A549 (cell line): ENCODE results near the gene NRN1L. TPM values are rescaled to one million over a fixed set of nuclear protein-coding genes. Genes with fewer than 3 reads are reported as not detected.
"Not testable (repeated sequence)": the region's sequence is repeated elsewhere in the genome, so short reads cannot be mapped to it uniquely, and the experiment has no call there.

Experiments
- ATAC-seq, 2 experiments: fragments of 200-7000 bp in 1 of 2; fragments of >200 bp in 1 of 2; cut with Nextera tagmentation in 1 of 2; cut with Tn5 transposase in 1 of 2; 3 replicates each; pipeline versions ENCODE4 v1.8.0 to v1.9.1; 2018 to 2020; ENCODE audit warnings: mild to moderate bottlenecking in 1 of 2, moderate library complexity in 1 of 2
- CTCF ChIA-PET: fragments of 300-600 bp; sonication (Branson Sonifier 250); formaldehyde crosslinking; extraction: SDS; loops from one replicate; lab custom pipeline; 2021; ENCODE audit warnings: antibody characterized with exemption, inconsistent platforms; lab: Yijun Ruan, JAX
- POLR2A ChIA-PET: fragments of 350-600 bp; formaldehyde crosslinking; extraction: SDS; loops from one replicate; lab custom pipeline; 2021; ENCODE audit warnings: antibody characterized with exemption, inconsistent platforms; lab: Yijun Ruan, JAX
- DNase-seq, 2 experiments: peaks; one replicate each; pipeline versions ENCODE4 v3.0.0 to v3.0.0-alpha.2; 2011 to 2016; ENCODE audit warnings: low read depth in 1 of 2, low spot score in 1 of 2
- FAIRE-seq: peaks from 2 replicates; lab custom pipeline; 2011; peaks lifted over from hg19 to GRCh38; lab: Jason Lieb, UNC
- H3K27ac ChIP-seq, 2 experiments: fragments of >200 bp; sonication (Bioruptor Twin); formaldehyde crosslinking; 3 replicates each; pipeline ENCODE4 v1.5.1; 2016 to 2017
- H3K4me1 ChIP-seq: fragments of >200 bp; sonication (Bioruptor Twin); formaldehyde crosslinking; 3 replicates; pipeline ENCODE4 v1.6.1; 2016
- H3K4me2 ChIP-seq: fragments of >200 bp; sonication (Bioruptor Twin); formaldehyde crosslinking; 3 replicates; pipeline ENCODE4 v1.6.1; 2016
- H3K4me3 ChIP-seq: fragments of >200 bp; sonication (Bioruptor Twin); formaldehyde crosslinking; 3 replicates; pipeline ENCODE4 v1.5.1; 2016
- H3K9me3 ChIP-seq: fragments of >200 bp; sonication (Bioruptor Twin); formaldehyde crosslinking; 3 replicates; pipeline ENCODE4 v1.6.1; 2016
- BHLHE40 ChIP-seq: IDR thresholded peaks from 2 replicates; pipeline ENCODE4 v1.6.1; 2012; ENCODE audit warnings: low read depth, low read length, inconsistent platforms
- CEBPB ChIP-seq, 2 experiments: fragments of >200 bp in 1 of 2; sonication (Bioruptor Twin) in 1 of 2; formaldehyde crosslinking in 1 of 2; IDR thresholded peaks; 2 replicates each; pipeline ENCODE4 v1.6.1; 2012 to 2016
- EHMT2 ChIP-seq: fragments of 200-600 bp; sonication (generic); IDR thresholded peaks from 2 replicates; pipeline ENCODE4 v1.6.1; 2016; ENCODE audit warnings: antibody characterized with exemption, low read depth, mild to moderate bottlenecking, moderate library complexity
- EP300 ChIP-seq, 2 experiments: fragments of >200 bp; sonication (Bioruptor Twin); formaldehyde crosslinking; IDR thresholded peaks; 2 replicates in 1 of 2; 3 replicates in 1 of 2; pipeline ENCODE4 v1.6.1; 2016 to 2017
- ESRRA ChIP-seq: fragments of 150-350 bp; IDR thresholded peaks from 2 replicates; pipeline ENCODE4 v1.6.1; 2014; ENCODE audit warnings: mild to moderate bottlenecking, low read length, borderline replicate concordance
- FOSB ChIP-seq: fragments of 250-450 bp; sonication (Bioruptor Pico); IDR thresholded peaks from 2 replicates; pipeline ENCODE4 v1.5.0; 2020; ENCODE audit warnings: mild to moderate bottlenecking, moderate library complexity
- FOSL2 ChIP-seq, 2 experiments: fragments of 450-650 bp in 1 of 2; fragments of >200 bp in 1 of 2; sonication (Bioruptor Twin) in 1 of 2; formaldehyde crosslinking; IDR thresholded peaks; 2 replicates each; pipeline versions ENCODE4 v1.5.0 to v1.6.1; 2016 to 2020; ENCODE audit warnings: mild to moderate bottlenecking in 1 of 2, moderate library complexity in 1 of 2
- GATA3 ChIP-seq: IDR thresholded peaks from 2 replicates; pipeline ENCODE4 v1.6.1; 2012; ENCODE audit warnings: borderline replicate concordance
- HOXB5 ChIP-seq: fragments of 250-450 bp; sonication (Bioruptor Pico); IDR thresholded peaks from 2 replicates; pipeline ENCODE4 v1.5.0; 2020; ENCODE audit warnings: mild to moderate bottlenecking, moderate library complexity
- KDM5A ChIP-seq: fragments of 200-600 bp; sonication (generic); IDR thresholded peaks from 2 replicates; pipeline ENCODE4 v1.6.1; 2016; ENCODE audit warnings: antibody characterized with exemption, mild to moderate bottlenecking
- MAZ ChIP-seq: fragments of 150-350 bp; IDR thresholded peaks from 2 replicates; pipeline ENCODE4 v1.6.1; 2014; ENCODE audit warnings: antibody characterized with exemption, low read depth, low read length, borderline replicate concordance
- NFE2L2 ChIP-seq: fragments of 150-350 bp; conservative IDR thresholded peaks from 2 replicates; pipeline ENCODE4 v1.6.1; 2014; ENCODE audit warnings: low read length
- NPAS2 ChIP-seq: fragments of 250-450 bp; sonication (Bioruptor Pico); IDR thresholded peaks from 2 replicates; pipeline ENCODE4 v1.8.0; 2022; ENCODE audit warnings: mild to moderate bottlenecking, moderate library complexity, borderline replicate concordance
- RAD21 ChIP-seq, 2 experiments: fragments of >200 bp in 1 of 2; sonication (Bioruptor Twin) in 1 of 2; formaldehyde crosslinking in 1 of 2; IDR thresholded peaks in 1 of 2; conservative IDR thresholded peaks in 1 of 2; 2 replicates in 1 of 2; 3 replicates in 1 of 2; pipeline ENCODE4 v1.6.1; 2012 to 2018; ENCODE audit warnings: inconsistent platforms in 1 of 2
- RNF2 ChIP-seq: fragments of 200-600 bp; sonication (generic); IDR thresholded peaks from 2 replicates; pipeline ENCODE4 v1.6.1; 2016; ENCODE audit warnings: low read depth, mild to moderate bottlenecking, antibody characterized with exemption, moderate library complexity, borderline replicate concordance
- SREBF2 ChIP-seq: fragments of 450-650 bp; IDR thresholded peaks from 2 replicates; pipeline ENCODE4 v1.6.1; 2014; ENCODE audit warnings: mild to moderate bottlenecking, moderate library complexity
- TP53 ChIP-seq: fragments of 250-450 bp; sonication (Bioruptor Pico); IDR thresholded peaks from 2 replicates; pipeline ENCODE4 v1.5.0; 2021; ENCODE audit warnings: mild to moderate bottlenecking, moderate library complexity
- ZNF302 ChIP-seq: fragments of 250-450 bp; sonication (Bioruptor Pico); IDR thresholded peaks from 2 replicates; pipeline ENCODE4 v1.9.0; 2021; ENCODE audit warnings: inconsistent platforms, mild to moderate bottlenecking, moderate library complexity
- ZSCAN20 ChIP-seq: fragments of 250-450 bp; sonication (Bioruptor Pico); IDR thresholded peaks from 2 replicates; pipeline ENCODE4 v1.8.0; 2022; ENCODE audit warnings: mild to moderate bottlenecking, moderate library complexity
- WGBS: methylation state at CpG from one replicate; pipeline ENCODE4 v1.1.6; 2017; ENCODE audit errors: missing lambda C conversion rate; 5-methylcytosine and 5-hydroxymethylcytosine counted together
- polyA plus RNA-seq, 4 experiments: library from polyadenylated mRNA; depleted of rRNA in 3 of 4; stranded (reverse); fragments of >200 nt; fragmentation: RNase III in 1 of 4; extraction: RNeasy Plus Mini Kit Qiagen cat#74134 plus additional on column Dnase treatment in 1 of 4; gene quantifications; 2 replicates in 3 of 4; 3 replicates in 1 of 4; pipeline ENCODE4 v1.2.3, GENCODE V29; 2011 to 2017
- TF ChIP-seq, protein P1 (sequence below): IDR thresholded peaks from 2 replicates; pipeline ENCODE4 v1.6.1; 2012; ENCODE audit warnings: low read depth, borderline replicate concordance
- TF ChIP-seq, protein P2 (sequence below): fragments of >200 bp; sonication (Bioruptor Twin); formaldehyde crosslinking; IDR thresholded peaks from 2 replicates; pipeline ENCODE4 v1.6.1; 2016
- TF ChIP-seq, protein P3 (sequence below): fragments of >200 bp; sonication (Bioruptor Twin); formaldehyde crosslinking; IDR thresholded peaks from 3 replicates; pipeline ENCODE4 v1.6.1; 2016
- TF ChIP-seq, protein P4 (sequence below): fragments of 200-600 bp; sonication (generic); IDR thresholded peaks from 2 replicates; pipeline ENCODE4 v1.6.1; 2016; ENCODE audit warnings: antibody characterized with exemption, mild to moderate bottlenecking, moderate library complexity
- TF ChIP-seq, protein P5 (sequence below): fragments of 450-650 bp; IDR thresholded peaks from 2 replicates; pipeline ENCODE4 v1.6.1; 2014; ENCODE audit warnings: antibody characterized with exemption

The NRN1L gene
- polyA plus RNA-seq, 2 of the 4 experiments (the other 2 are of a cell fraction) = 0.22 TPM; not detected in 1

DNA sequence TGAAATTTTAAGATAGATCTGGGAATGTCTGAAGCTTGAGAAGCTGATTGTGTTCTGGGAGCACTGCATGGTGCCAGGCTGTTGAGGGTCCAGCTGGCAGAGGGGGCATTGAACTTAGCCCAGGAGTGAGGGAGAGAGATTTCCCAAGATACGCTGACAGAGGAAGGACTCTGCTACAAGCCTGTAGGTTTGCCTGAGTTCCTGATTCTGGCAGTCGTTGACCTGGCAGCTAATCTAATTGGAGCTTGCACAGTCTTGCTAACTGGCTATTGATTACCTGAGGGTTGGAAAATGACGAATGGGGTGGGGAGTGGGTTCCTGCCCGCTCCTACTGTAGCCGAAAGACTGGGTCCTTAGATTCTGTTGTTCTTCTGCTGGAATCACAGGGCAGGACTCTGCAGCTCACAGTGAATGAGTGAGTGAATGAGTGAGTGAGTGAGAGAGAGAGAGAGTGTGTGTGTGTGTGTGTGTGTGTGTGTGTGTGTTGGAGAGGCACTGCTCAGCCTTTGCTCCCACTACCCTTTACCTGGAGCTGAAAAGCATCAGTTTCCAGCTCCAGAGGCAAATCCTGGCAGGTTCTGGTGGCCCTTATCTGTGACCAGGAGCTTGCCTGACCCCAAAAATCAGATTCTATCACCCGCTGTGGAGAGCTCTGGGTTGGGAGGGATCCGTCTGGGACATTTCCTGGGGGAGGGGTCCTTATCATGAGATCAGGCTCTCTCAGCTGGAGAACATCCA, 30.2 kb downstream of the NRN1L start:
- FAIRE-seq = no peak
- no peak for ATAC-seq
- no peak overlapping the region for H3K27ac ChIP-seq
- peaks cover 16% of the 10 kb centered on the region for H3K4me1 ChIP-seq
- no peak for DNase-seq
- H3K4me2 ChIP-seq = no peak overlapping the region
- WGBS = 83% methylated on average over 7 of the region's 7 CpGs
- ChIA-PET POLR2A (interaction anchor here (0.6 kb wide), 1 partner anchor 21 kb away, joined by 3 read pairs; no protein-coding TSS in a partner anchor), CTCF (interaction anchor here (0.6 to 8.7 kb wide), 8 partner anchors 10 to 394 kb away, joined by 3 to 49 read pairs (median 8); no protein-coding TSS in a partner anchor)
- no peak for TF ChIP-seq TP53 (CRISPR knock-in tag)
- TF ChIP-seq HOXB5 = no peak
- TF ChIP-seq MAZ = no peak
- no peak for TF ChIP-seq NPAS2 (CRISPR knock-in tag)
- TF ChIP-seq ZSCAN20 (CRISPR knock-in tag) = no peak
- TF ChIP-seq, protein P1, sequence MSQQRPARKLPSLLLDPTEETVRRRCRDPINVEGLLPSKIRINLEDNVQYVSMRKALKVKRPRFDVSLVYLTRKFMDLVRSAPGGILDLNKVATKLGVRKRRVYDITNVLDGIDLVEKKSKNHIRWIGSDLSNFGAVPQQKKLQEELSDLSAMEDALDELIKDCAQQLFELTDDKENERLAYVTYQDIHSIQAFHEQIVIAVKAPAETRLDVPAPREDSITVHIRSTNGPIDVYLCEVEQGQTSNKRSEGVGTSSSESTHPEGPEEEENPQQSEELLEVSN = no peak
- TF ChIP-seq, protein P2, sequence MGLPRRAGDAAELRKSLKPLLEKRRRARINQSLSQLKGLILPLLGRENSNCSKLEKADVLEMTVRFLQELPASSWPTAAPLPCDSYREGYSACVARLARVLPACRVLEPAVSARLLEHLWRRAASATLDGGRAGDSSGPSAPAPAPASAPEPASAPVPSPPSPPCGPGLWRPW = no peak
- TF ChIP-seq RAD21 (conservative IDR thresholded peaks at IDR 0.05 in 1 of 2, IDR thresholded peaks at IDR 0.05 in 1 of 2) = no peak
- TF ChIP-seq ZNF302 (CRISPR knock-in tag) = no peak
- TF ChIP-seq, protein P3, sequence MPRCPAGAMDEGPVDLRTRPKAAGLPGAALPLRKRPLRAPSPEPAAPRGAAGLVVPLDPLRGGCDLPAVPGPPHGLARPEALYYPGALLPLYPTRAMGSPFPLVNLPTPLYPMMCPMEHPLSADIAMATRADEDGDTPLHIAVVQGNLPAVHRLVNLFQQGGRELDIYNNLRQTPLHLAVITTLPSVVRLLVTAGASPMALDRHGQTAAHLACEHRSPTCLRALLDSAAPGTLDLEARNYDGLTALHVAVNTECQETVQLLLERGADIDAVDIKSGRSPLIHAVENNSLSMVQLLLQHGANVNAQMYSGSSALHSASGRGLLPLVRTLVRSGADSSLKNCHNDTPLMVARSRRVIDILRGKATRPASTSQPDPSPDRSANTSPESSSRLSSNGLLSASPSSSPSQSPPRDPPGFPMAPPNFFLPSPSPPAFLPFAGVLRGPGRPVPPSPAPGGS = no peak
- no peaks in the 10 kb centered on the region for H3K9me3 ChIP-seq
- H3K4me3 ChIP-seq = no peak overlapping the region

DNA sequence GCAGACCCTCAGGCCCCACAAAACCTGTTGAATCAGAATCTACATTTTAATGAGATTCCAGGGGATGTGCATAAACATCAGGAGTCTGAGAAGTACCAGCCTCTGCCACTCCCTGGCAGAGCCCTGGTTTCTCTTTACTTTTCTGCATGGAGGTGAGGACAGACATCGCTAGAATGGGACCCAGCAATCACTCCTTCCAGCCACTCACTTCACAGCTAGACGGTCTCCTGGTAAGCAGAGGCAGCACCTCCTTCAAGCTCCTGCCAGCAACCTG, 30.7 kb downstream of the NRN1L start:
- not testable (repeated sequence) for ATAC-seq, H3K4me2 ChIP-seq, H3K4me3 ChIP-seq, H3K9me3 ChIP-seq, FAIRE-seq, DNase-seq, H3K27ac ChIP-seq
- H3K4me1 ChIP-seq = peaks cover 16% of the 10 kb centered on the region
- ChIA-PET CTCF (interaction anchor here (0.6 to 8.7 kb wide), 6 partner anchors 9 to 394 kb away, joined by 3 to 49 read pairs (median 8); no protein-coding TSS in a partner anchor), POLR2A (interaction anchor here (0.6 kb wide), 1 partner anchor 20 kb away, joined by 3 read pairs; no protein-coding TSS in a partner anchor)
- WGBS = 92% methylated on average over 2 of the region's 2 CpGs

DNA sequence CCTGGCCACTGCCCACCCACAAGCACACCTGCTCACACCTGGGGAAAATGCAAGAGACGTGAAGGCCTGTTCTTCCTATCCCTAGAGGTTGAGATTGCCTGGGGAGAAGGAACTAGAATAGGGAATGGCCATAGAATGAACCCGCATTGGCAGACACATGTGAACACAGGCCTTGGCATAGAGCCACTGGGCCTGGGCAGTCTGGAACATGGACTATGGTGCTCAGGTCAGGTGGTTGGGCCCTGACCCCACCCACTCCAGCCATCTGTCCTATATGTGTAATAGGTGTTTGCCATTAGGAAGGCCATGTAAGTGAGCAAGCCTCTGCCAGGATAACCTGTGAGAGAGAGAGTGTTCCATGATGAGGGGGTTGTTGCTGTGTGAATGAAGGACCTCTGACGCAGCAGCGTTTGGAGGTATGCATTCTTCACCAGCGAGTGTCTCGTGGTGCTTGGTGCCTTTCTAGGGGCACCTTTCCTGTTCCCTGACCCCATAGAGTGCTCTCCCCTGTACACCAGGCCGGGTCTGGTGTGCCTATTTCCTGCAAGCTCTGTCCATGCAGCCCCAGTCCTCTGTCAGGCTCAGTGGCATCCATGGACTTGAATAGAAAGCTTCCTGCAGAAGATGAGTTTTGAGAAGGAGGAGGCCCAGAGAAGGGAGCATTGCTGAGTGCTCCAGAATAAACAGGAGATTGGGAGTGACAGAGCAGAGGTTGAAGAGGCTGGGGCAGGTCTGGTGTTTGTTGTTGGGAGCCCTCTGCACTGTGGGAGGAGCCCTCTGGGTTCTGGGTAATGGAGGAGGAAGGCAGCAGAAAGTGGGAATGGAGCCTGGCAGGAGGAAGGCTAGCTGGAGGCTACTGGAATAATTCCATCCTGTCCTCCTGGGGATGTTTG, 31.4 kb downstream of the NRN1L start:
- peaks cover 16% of the 10 kb centered on the region for H3K4me1 ChIP-seq
- TF ChIP-seq EHMT2 (no peak), RNF2 (no peak), KDM5A (no peak), SREBF2 (no peak), FOSL2 (IDR thresholded peaks at IDR 0.05) (no peak), FOSL2 (CRISPR knock-in tag; IDR thresholded peaks at IDR 0.05) (no peak), BHLHE40 (no peak), MAZ (no peak), ZSCAN20 (CRISPR knock-in tag) (no peak), ESRRA (no peak), CEBPB (IDR thresholded peaks at IDR 0.05) (no peak), GATA3 (no peak), EP300 (IDR thresholded peaks at IDR 0.05) (no peak), FOSB (CRISPR knock-in tag) (no peak), NFE2L2 (no peak)
- TF ChIP-seq, protein P4, sequence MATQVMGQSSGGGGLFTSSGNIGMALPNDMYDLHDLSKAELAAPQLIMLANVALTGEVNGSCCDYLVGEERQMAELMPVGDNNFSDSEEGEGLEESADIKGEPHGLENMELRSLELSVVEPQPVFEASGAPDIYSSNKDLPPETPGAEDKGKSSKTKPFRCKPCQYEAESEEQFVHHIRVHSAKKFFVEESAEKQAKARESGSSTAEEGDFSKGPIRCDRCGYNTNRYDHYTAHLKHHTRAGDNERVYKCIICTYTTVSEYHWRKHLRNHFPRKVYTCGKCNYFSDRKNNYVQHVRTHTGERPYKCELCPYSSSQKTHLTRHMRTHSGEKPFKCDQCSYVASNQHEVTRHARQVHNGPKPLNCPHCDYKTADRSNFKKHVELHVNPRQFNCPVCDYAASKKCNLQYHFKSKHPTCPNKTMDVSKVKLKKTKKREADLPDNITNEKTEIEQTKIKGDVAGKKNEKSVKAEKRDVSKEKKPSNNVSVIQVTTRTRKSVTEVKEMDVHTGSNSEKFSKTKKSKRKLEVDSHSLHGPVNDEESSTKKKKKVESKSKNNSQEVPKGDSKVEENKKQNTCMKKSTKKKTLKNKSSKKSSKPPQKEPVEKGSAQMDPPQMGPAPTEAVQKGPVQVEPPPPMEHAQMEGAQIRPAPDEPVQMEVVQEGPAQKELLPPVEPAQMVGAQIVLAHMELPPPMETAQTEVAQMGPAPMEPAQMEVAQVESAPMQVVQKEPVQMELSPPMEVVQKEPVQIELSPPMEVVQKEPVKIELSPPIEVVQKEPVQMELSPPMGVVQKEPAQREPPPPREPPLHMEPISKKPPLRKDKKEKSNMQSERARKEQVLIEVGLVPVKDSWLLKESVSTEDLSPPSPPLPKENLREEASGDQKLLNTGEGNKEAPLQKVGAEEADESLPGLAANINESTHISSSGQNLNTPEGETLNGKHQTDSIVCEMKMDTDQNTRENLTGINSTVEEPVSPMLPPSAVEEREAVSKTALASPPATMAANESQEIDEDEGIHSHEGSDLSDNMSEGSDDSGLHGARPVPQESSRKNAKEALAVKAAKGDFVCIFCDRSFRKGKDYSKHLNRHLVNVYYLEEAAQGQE = no peak
- TF ChIP-seq, protein P5, sequence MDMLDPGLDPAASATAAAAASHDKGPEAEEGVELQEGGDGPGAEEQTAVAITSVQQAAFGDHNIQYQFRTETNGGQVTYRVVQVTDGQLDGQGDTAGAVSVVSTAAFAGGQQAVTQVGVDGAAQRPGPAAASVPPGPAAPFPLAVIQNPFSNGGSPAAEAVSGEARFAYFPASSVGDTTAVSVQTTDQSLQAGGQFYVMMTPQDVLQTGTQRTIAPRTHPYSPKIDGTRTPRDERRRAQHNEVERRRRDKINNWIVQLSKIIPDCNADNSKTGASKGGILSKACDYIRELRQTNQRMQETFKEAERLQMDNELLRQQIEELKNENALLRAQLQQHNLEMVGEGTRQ = no peak

More for the DNA sequence above, 31.4 kb downstream of the NRN1L start:
- no peak overlapping the region for H3K4me2 ChIP-seq
- H3K4me3 ChIP-seq = no peak overlapping the region
- ChIA-PET POLR2A (no interaction called here), CTCF (interaction anchor here (0.6 to 22.2 kb wide), 7 partner anchors 9 to 395 kb away, joined by 3 to 370 read pairs (median 8); partner anchors contain the start of genes EDC4 and NRN1L)
- 76% methylated on average over 7 of the region's 7 CpGs for WGBS
- ATAC-seq = no peak
- no peak overlapping the region for H3K27ac ChIP-seq
- FAIRE-seq = no peak
- H3K9me3 ChIP-seq = no peaks in the 10 kb centered on the region
- no peak for DNase-seq
